T1000 (cell line): ENCODE results near the gene HLA-E.
"Not testable (repeated sequence)": the region's sequence is repeated elsewhere in the genome, so short reads cannot be mapped to it uniquely, and the experiment has no call there.

Experiments used
- DNase-seq: peaks from one replicate; lab custom pipeline; 2025; ENCODE audit warnings: mixed read lengths; lab: John Stamatoyannopoulos, UW

The HLA-E gene

DNA sequence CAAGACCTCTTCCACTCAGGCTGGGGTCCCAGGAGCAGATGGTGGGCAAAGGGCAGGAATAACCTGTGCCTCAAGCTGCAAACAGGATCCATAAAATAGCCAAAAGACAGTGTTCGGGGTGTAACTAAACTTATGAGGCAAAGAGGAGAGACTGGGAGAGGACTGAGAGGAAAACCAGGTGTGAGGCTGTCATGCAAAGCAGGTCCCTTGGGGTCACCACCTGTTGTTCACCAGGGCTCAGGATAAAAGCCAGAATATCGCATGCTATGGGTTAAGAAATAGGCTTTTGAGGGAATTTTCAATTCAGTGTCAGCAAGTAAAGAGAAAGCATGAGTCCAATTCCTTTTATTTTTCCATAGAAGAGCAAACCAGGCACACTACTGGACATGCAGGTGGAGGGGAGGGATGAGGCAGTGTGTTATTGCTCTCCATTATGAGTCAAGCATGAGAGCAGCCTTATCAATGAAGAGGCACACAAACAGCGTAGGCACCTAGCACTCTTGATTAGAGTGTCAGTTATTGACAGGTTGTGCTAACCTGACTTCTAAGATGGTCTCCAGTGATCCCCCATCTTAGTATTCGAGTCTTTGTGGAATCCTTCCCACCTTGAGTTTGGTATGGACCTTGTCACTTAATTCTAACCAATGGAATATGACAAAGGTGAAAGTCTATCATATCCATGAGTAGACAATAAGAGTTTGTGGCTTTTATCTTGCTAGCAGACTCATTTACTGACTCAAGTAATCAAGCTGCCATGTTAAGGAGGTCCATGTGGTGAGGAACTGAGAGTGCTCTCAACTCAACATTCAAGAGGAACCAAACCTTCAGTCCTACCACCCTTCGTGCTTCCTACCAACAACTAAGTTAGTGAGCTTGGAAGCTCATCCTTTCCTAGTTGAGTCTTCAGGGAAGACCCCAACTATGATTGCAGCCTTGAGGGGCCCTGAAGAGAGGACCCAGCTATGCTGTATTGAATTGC lies 18.8 kb downstream of the HLA-E start:
- no peak for DNase-seq

DNA sequence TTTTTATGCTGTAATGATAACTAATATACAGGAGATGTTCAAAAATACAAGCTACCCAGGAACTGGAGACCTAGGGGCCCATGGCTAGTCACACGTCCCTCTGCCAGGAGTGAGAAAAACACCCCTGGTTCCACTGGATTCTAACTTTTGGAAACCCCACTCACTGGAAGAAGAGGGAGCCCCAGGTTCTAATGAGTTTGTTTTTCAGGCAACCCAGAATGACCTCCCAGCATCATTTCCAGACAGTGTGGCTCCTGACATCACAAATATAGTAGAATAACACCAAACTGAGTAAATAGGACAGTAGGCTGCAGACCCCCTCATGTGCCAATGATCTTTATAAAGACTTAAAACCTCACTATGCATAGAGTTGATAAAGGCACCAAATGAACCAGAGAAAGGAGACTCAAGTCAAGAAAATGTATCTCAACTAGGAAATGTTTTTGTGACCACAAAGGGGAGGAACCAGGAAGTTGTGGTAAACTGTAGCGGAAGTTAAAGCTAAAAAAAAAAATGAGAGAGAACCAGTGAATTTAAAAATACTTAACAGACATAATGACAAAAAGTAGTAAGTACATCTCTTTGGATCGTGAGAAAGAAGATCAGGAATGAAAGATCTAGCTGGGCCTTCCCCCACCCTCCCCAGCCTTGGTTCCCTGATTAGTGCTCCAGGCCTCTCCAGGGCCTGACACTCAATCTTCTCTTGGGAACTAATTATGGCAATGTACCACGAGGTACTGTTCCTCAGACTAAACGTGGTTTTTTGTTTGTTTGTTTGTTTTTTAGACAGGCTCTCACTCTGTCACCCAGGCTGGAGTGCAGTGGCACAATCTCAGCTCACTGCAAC lies 19.8 kb downstream of the HLA-E start:
- no peak for DNase-seq

DNA sequence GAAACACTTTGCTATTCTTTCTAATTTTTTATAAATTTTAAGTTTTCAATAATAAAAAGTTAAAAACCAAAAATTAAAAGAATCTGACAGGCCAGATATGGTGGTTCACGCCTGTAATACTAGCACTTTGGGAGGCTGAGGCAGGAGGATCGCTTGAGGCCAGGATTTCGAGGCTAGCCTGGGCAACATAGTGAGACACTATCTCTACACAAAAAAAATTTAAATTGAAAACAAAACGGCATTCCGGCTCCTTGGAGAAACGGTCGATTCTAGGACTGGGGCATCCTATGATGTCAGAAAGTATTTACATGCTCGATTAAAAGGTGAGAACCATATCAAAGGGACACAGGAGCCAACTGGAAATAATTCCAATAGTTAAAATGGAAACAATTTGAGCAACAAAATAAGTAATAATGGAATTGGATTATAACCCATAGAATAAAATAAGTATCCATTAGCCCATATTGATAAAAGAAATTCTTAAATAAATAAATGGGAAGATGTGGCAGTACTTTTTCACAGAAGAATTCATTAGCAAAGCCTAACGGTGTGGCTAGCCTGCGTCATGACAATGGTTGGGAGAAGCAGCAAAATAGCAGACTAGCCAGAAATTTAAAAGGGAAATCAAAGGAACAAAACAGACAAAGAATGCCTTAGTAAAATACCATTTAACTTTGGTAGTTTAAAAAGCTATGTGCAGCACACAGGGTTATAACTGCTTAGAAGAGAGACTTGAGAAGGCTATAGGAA lies 21.3 kb downstream of the HLA-E start:
- no peak for DNase-seq

DNA sequence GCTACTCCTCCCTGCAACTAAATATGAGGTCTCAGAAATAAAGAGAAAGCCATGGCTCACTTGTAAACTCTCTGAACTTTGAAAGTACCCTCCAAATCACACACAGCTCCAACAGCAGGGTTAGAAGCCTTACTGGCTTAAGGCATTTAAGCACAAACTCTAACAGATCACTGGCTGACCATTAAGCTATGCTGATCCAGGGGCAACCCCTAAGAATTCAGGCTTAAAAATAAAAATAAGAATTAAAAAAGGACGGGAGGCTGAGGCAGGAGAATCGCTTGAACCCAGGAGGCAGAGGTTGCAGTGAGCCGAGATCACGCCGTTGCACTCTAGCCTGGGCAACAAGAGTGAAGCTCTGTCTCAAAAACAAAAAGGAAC lies 21.8 kb downstream of the HLA-E start:
- DNase-seq = no peak

DNA sequence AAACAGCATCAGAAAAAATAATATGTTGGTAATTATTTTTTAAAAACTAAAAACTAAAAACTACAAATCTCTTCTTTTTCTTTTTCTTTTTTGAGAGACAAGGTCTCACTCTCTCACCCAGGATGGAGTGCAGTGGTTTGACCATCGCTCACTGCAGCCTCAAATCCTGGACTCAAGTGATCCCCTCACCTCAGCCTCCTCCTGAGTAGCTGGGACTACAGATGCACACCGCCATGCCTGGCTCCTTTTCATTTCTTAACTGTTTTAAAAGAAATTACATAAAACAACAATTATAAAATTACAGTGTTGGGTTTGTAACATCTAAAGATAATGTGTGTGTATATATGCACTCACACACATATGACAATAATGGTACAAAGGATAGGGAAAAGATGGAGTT lies 24.1 kb downstream of the HLA-E start:
- DNase-seq = no peak

DNA sequence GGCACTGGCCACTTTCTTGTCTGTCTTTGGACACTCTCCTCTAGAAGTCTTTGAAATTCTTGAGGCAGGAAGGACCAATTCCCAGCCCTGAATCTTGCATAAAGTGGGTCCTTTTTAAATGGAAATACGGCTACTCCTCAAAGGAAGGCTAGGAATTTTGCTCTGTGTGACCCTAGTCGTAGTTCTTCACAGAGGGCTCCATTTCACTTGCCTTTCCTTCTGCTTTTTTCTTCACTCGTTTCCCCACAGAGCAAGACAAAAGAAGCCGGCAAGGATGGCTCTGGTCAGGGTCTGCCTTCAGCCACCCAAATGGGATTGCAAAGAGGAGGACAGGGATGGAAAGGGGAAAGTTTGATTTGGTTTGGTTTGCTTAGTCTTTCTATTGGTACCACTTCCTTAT lies 25.8 kb downstream of the HLA-E start:
- DNase-seq = no peak

DNA sequence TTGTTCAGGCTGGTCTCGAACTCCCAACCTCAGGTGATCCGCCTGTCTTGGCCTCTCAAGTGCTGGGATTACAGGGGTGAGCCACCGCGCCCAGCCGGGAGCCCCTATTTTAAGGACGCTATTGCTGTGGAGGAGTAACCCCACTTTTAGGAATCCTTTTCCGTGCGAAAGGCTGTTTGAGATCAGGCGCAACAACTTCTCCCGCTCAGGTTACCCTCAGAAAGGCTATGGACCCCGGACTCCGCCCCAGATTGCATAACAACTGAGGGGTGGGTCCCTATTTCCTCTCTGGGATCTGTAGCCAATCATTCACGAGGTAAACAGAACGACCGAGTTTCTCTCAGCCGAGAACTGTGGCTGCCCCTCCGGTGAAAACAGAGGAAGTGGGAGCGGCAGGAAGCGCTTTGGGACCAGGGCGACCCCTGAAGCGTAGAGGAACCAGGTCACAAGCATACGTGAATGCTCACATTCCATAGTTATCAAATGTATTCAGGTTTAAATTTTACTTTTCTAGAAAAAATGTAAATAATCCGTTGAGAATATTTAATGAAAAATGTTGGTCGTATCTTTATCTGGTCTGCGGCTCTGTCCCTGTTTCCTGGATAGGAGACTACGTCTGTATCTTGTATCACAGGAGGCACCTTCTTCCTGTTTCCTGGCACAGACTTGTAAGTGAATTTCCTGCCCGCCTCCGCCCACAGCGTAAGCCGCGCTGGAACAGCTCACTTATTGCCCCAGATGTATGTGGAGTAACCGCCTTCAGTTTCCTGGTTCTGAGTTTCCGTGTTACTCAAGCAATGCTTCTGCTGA lies 26.8 kb downstream of the HLA-E start:
- peak; percentile 43 for DNase-seq

DNA sequence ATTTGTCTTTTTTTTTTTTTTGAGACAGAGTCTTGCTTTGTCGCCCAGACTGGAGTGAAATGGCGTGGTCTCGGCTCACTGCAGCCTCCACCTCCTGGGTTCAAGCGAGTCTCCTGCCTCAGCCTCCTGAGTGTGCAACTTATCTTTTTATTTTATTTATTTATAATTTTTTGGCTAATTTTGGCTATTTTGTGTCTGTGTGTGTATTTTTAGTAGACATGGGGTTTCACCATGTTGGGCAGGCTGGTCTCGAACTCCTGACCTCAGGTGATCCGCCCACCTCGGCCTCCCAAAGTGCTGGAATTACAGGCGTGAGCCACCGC lies 27.4 kb downstream of the HLA-E start:
- not testable (repeated sequence) for DNase-seq

DNA sequence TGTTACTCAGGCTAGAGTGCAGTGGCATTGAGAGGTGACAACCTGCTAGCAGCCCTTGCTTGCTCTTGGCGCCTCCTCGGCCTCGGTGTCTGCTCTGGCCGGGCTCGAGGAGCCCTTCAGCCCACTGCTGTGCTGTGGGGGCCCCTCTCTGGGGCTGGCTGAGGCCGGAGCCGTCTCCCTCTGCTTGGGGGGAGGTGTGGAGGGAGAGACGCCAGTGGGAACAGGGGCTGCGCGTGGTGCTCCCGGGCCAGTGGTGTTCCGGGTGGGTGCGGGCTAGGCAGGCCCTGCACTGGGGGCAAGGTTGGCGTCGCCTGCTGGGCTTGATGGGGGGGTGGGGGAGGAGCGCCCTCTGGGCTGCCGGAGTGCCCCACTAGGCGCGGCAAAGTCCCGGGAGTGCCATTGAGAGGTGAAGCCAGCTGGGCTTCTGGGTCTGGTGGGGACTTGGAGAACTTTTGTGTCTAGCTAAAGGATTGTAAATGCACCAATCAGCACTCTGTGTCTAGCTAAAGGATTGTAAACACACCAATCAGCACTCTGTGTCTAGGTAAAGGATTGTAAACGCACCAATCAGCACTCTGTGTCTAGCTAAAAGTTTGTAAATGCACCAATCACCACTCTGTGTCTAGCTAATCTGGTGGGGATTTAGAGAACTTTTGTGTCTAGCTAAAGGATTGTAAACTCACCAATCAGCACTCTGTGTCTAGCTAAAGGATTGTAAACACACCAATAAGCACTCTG lies 28.6 kb downstream of the HLA-E start:
- DNase-seq = not testable (repeated sequence)

DNA sequence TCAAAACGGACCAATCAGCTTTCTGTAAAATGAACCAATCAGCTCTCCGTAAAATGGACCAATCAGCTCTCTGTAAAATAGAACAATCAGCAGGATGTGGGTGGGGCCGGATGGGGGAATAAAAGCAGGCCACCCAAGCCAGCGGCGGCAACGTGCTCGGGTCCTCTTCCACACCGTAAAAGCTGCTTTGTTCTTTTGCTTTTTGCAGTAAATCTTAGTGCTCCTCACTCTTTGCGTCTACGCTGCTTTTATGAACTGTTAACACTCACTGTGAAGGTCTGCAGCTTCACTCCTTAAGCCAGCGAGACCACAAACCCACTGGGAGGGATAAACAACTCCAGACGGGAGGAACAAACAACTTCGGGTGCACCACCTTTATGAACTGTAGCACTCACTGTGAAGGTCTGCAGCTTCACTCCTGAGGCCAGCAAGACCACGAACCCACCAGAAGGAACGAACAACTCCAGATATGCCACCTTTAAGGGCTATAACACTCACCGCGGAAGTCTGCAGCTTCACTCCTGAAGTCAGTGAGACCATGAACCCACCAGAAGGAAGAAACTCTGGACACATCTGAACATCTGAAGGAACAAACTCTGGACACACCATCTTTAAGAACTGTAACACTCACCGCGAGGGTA lies 29.3 kb downstream of the HLA-E start:
- DNase-seq = not testable (repeated sequence)

DNA sequence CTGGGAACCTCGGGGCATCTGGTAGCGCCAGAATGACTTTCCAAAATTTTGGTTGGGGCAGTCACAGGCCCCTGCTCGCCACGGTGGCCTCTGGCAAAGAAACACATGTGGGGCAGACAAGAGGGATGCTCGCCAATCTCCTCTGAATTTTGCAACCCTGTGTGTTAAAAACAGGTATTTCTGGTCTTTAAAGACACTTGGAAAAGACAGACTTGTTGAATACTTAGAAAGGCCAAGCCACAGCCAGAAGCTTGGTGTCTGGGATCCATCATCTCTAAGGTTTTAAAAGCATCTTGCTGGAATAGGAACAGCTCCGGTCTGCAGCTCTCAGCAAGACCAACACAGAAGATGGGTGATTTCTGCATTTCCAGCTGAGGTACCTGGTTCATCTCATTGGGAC lies 31.2 kb downstream of the HLA-E start:
- no peak for DNase-seq

DNA sequence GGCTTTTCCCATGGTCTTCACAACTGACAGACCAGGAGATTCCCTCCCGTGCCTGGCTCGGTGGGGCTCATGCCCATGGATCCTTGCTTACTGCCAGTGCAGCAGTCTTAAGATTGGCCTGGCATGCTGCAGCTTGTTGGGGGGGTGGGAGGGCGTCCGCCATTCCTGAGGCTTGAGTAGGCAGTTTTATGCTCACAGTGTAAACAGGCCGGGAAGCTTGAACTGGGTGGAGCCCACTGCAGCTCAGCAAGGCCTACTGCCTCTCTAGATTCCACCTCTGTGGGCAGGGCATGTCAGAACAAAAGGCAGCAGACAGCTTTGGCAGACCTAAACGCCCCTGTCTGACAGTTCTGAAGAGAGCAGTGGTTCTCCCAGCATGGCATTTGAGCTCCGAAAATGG lies 31.8 kb downstream of the HLA-E start:
- DNase-seq = peak; percentile 30

DNA sequence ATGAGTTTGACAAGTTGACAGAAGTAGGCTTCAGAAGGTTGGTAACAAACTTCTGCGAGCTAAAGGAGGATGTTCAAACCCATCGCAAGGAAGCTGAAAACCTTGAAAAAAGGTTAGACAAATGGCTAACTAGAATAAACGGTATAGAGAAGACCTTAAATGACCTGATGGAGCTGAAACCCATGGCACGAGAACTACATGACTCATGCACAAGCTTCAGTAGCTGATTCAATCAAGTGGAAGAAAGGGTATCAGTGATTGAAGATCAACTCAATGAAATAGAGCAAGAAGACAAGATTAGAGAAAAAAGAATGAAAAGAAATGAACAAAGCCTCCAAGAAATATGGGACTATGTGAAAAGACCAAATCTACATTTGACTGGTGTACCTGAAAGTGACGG lies 32.6 kb downstream of the HLA-E start:
- not testable (repeated sequence) for DNase-seq

DNA sequence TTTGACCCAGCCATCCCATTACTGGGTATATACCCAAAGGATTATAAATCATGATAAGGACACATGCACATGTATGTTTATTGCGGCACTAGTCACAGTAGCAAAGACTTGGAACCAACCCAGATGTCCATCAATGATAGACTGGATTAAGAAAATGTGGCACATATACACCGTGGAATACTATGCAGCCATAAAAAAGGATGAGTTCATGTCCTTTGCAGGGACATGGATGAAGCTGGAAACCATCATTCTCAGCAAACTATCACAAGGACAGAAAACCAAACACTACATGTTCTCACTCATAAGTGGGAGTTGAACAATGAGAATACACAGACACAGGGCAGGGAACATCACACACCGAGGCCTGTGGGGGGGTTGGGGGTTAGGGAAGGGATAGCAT lies 37.1 kb downstream of the HLA-E start:
- DNase-seq = not testable (repeated sequence)

DNA sequence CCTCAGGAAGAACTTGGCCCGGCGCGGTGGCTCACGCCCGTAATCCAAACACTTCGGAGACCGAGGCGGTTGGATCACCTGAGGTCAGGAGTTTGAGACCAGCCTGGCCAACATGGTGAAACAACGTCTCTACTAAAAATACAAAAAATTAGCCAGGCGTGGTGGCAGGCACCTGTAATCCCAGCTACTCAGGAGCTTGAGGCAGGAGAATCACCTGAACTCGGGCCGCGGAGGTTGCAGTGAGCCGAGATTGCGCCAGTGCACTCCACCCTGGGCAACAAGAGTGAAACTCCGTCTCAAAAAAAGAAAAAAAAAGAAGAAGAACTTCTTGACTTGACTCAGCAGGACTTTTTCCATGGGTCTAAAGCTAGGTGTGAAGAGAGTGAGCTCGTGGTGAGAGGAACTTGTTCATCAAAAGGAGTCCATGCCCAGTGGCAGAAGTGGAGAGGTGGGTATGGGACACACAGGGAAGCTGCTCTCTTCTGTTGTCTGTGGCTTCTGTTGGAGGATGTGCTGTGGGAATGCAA lies 40.1 kb downstream of the HLA-E start:
- DNase-seq = not testable (repeated sequence)

DNA sequence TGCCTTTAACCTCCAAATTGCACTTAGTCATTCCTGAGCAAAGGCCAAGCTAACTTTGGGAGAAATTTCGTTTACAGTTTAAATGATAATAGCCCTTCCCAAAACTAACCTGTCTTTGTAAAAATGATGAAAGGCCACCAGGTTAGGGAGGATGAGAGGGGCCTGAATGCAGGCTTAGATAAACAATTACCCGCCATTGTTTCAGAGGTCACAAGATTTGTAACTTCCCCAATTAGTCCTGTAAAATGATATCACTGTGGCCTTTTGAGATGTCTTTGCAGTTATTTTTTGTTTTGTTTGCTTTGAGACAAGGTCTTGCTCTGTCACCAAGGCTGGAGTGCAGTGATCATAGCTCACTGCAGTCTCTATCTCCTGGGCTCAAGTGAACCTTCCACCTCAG lies 40.7 kb downstream of the HLA-E start:
- no peak for DNase-seq

DNA sequence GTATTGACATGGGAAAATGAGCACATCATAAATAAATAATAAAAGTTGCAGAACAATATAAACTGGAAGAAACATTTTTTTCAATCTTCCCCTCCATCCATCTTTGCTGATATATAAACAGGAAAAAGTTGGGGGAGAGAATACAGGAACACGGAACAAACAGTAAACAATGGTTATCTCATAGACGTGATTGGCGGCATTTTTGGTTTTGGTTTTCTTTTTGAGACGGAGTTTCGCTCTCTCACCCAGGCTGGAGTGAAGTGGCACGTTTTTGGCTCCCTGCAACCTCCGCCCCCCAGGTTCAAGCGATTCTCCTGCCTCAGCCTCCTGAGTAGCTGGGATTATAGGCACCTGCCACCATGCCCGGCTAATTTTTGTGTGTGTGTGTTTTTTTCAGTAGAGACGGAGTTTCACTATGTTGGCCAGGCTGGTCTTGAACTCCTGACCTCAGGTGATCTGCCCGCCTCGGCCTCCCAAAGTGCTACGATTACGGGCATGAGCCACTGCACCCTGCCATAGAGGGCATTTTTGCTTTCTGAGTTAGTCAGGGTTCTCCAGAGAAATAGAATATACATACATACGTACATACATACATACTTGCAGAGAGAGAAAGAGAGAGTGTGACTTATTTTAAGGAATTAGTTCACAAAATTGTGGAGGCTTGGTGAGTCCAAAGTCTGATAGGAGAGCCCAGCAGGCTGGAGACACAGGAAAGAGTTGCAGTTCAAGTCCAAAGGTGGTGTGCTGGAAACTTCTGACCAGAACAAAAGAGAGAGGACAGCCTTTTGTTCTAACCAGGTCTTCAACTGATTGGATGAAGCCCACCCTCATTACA lies 44.4 kb downstream of the HLA-E start:
- no peak for DNase-seq

DNA sequence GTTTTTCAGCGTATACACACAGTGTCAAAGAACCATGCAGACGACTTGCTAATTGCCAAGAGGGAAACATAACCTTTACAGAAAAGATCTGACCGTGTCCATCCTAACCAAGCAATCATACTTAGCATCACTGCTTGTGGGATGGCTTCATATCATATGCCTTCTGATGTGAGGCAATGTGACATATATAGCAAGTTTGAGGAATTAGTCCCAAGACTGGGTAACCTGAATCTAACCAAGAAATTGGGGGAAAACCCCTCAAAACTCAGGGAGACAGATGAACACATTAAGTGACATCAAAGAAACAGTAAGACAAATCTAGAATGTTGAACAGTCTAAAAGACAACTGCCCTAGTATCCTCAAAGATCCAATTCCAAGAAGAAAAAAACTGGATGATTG lies 48.6 kb downstream of the HLA-E start:
- no peak for DNase-seq
